ENCODE measurements around the gene SMIM29. TPM values are rescaled to one million over a fixed set of nuclear protein-coding genes. Genes with fewer than 3 reads are reported as not detected.

The SMIM29 gene
- total RNA-seq, 1 donor from 2014 or later, result 17.3 TPM

- DNase-seq (ENCODE audit: low spot score), result no peak
- peaks cover 61% of the 10 kb centered on the region for H3K4me1 Mint-ChIP-seq (ENCODE audit: low read depth)
- no peak overlapping the region for H3K4me3 Mint-ChIP-seq (ENCODE audit: low read depth)
- peaks cover 75% of the 10 kb centered on the region for H3K36me3 Mint-ChIP-seq (ENCODE audit: low read depth)
- no peaks in the 10 kb centered on the region for H3K27me3 Mint-ChIP-seq (ENCODE audit: low read depth)
- intact Hi-C loops (cut with micrococcal nuclease), result loop anchor here (10.0 kb wide), 1 partner anchor 513 kb away; the partner anchor contains the start of gene SNRPC
- H3K9me3 Mint-ChIP-seq, result no peaks in the 10 kb centered on the region
- peak overlapping the region; percentile 31 for H3K27ac Mint-ChIP-seq
Observed at GRCh38 chr6:34241351-34242215, 7.2 kb downstream of the SMIM29 start.

- Mint-ChIP-seq H3K9me3 (no peaks in the 10 kb centered on the region), H3K27ac (peak overlapping the region; percentile 50), H3K36me3 (ENCODE audit: low read depth) (peaks cover 67% of the 10 kb centered on the region), H3K4me3 (ENCODE audit: low read depth) (peak overlapping the region; percentile 19), H3K27me3 (ENCODE audit: low read depth) (no peaks in the 10 kb centered on the region), H3K4me1 (ENCODE audit: low read depth) (peaks cover 58% of the 10 kb centered on the region)
- intact Hi-C loops (cut with micrococcal nuclease), result loop anchor here (10.0 kb wide), 1 partner anchor 514 kb away; the partner anchor contains the start of gene SNRPC
- DNase-seq (ENCODE audit: low spot score), result no peak
Observed at GRCh38 chr6:34240329-34241248, 8.2 kb downstream of the SMIM29 start.

GRCh38 chr6:34239893-34240292 lies 8.9 kb downstream of the SMIM29 start:
- Mint-ChIP-seq H3K9me3 (no peaks in the 10 kb centered on the region), H3K36me3 (ENCODE audit: low read depth) (peaks cover 60% of the 10 kb centered on the region), H3K27ac (peak overlapping the region; percentile 50), H3K4me3 (ENCODE audit: low read depth) (peak overlapping the region; percentile 19), H3K27me3 (ENCODE audit: low read depth) (no peaks in the 10 kb centered on the region), H3K4me1 (ENCODE audit: low read depth) (peaks cover 56% of the 10 kb centered on the region)
- DNase-seq (ENCODE audit: low spot score), result no peak
- intact Hi-C loops (cut with micrococcal nuclease), result loop anchor here (5.0 to 10.0 kb wide), 3 partner anchors 43 to 515 kb away; partner anchors contain the start of gene SNRPC

- Mint-ChIP-seq H3K4me3 (ENCODE audit: low read depth) (peak overlapping the region; percentile 91), H3K4me1 (ENCODE audit: low read depth) (peaks cover 55% of the 10 kb centered on the region), H3K9me3 (no peaks in the 10 kb centered on the region), H3K36me3 (ENCODE audit: low read depth) (peaks cover 56% of the 10 kb centered on the region), H3K27ac (peak overlapping the region; percentile 55), H3K27me3 (ENCODE audit: low read depth) (no peaks in the 10 kb centered on the region)
- no peak for DNase-seq (ENCODE audit: low spot score)
- intact Hi-C loops (cut with micrococcal nuclease), result loop anchor here (5.0 kb wide), 2 partner anchors 42 to 57 kb away; no protein-coding TSS in a partner anchor
Observed at GRCh38 chr6:34239500-34239825, 9.3 kb downstream of the SMIM29 start.

- H3K9me3 Mint-ChIP-seq, result no peaks in the 10 kb centered on the region
- H3K27ac Mint-ChIP-seq, result peak overlapping the region; percentile 86
- no peaks in the 10 kb centered on the region for H3K27me3 Mint-ChIP-seq (ENCODE audit: low read depth)
- DNase-seq (ENCODE audit: low spot score), result no peak
- intact Hi-C loops (cut with micrococcal nuclease), result loop anchor here (5.0 kb wide), 2 partner anchors 42 to 57 kb away; no protein-coding TSS in a partner anchor
- peaks cover 58% of the 10 kb centered on the region for H3K4me1 Mint-ChIP-seq (ENCODE audit: low read depth)
- peaks cover 53% of the 10 kb centered on the region for H3K36me3 Mint-ChIP-seq (ENCODE audit: low read depth)
- H3K4me3 Mint-ChIP-seq (ENCODE audit: low read depth), result peak overlapping the region; percentile 91
Observed at GRCh38 chr6:34238585-34239499, 10.0 kb downstream of the SMIM29 start.

GRCh38 chr6:34237722-34238584 lies 10.9 kb downstream of the SMIM29 start:
- H3K4me3 Mint-ChIP-seq (ENCODE audit: low read depth), result peak overlapping the region; percentile 91
- peak overlapping the region; percentile 94 for H3K27ac Mint-ChIP-seq
- H3K27me3 Mint-ChIP-seq (ENCODE audit: low read depth), result no peaks in the 10 kb centered on the region
- H3K9me3 Mint-ChIP-seq, result no peaks in the 10 kb centered on the region
- H3K4me1 Mint-ChIP-seq (ENCODE audit: low read depth), result peaks cover 50% of the 10 kb centered on the region
- peak; percentile 75 for DNase-seq (ENCODE audit: low spot score)
- intact Hi-C loops (cut with micrococcal nuclease), result loop anchor here (5.0 kb wide), 2 partner anchors 41 to 56 kb away; no protein-coding TSS in a partner anchor
- peaks cover 44% of the 10 kb centered on the region for H3K36me3 Mint-ChIP-seq (ENCODE audit: low read depth)

GRCh38 chr6:34237316-34237721 lies 11.5 kb downstream of the SMIM29 start:
- Mint-ChIP-seq H3K27me3 (ENCODE audit: low read depth) (no peaks in the 10 kb centered on the region), H3K4me3 (ENCODE audit: low read depth) (no peak overlapping the region), H3K9me3 (no peaks in the 10 kb centered on the region), H3K36me3 (ENCODE audit: low read depth) (peaks cover 38% of the 10 kb centered on the region), H3K4me1 (ENCODE audit: low read depth) (peaks cover 43% of the 10 kb centered on the region), H3K27ac (no peak overlapping the region)
- intact Hi-C loops (cut with micrococcal nuclease), result loop anchor here (5.0 kb wide), 2 partner anchors 40 to 55 kb away; no protein-coding TSS in a partner anchor
- no peak for DNase-seq (ENCODE audit: low spot score)

- peak within 1 kb of the TSS; percentile 94 for H3K27ac Mint-ChIP-seq
- DNase-seq (ENCODE audit: low spot score), result peak; percentile 83
- no peaks in the 10 kb centered on the region for H3K27me3 Mint-ChIP-seq (ENCODE audit: low read depth)
- peaks cover 31% of the 10 kb centered on the region for H3K36me3 Mint-ChIP-seq (ENCODE audit: low read depth)
- H3K9me3 Mint-ChIP-seq, result no peaks in the 10 kb centered on the region
- intact Hi-C loops (cut with micrococcal nuclease), result loop anchor here (1.0 to 5.0 kb wide), 4 partner anchors 12 to 54 kb away; partner anchors contain the start of gene SMIM29
- H3K4me1 Mint-ChIP-seq (ENCODE audit: low read depth), result peaks cover 37% of the 10 kb centered on the region
- peak within 1 kb of the TSS; percentile 86 for H3K4me3 Mint-ChIP-seq (ENCODE audit: low read depth)
Observed at GRCh38 chr6:34236443-34237315, 12.1 kb downstream of the SMIM29 start, which contains the start of gene HMGA1. TSS of gene HMGA1 (plus strand) at chr6:34236873. CDS start at chr6:34240781, 3,908 bp downstream.

GRCh38 chr6:34236131-34236442 lies 12.7 kb downstream of the SMIM29 start:
- Mint-ChIP-seq H3K27me3 (ENCODE audit: low read depth) (no peaks in the 10 kb centered on the region), H3K9me3 (no peaks in the 10 kb centered on the region), H3K4me3 (ENCODE audit: low read depth) (peak overlapping the region; percentile 83), H3K27ac (peak overlapping the region; percentile 94), H3K36me3 (ENCODE audit: low read depth) (peaks cover 25% of the 10 kb centered on the region), H3K4me1 (ENCODE audit: low read depth) (peaks cover 32% of the 10 kb centered on the region)
- no peak for DNase-seq (ENCODE audit: low spot score)
- intact Hi-C loops (cut with micrococcal nuclease), result loop anchor here (1.0 to 5.0 kb wide), 4 partner anchors 12 to 54 kb away; partner anchors contain the start of gene SMIM29

- Mint-ChIP-seq H3K4me1 (ENCODE audit: low read depth) (peaks cover 30% of the 10 kb centered on the region), H3K9me3 (no peaks in the 10 kb centered on the region), H3K4me3 (ENCODE audit: low read depth) (peak overlapping the region; percentile 83), H3K36me3 (ENCODE audit: low read depth) (peaks cover 20% of the 10 kb centered on the region), H3K27ac (peak overlapping the region; percentile 94), H3K27me3 (ENCODE audit: low read depth) (no peaks in the 10 kb centered on the region)
- peak; percentile 48 for DNase-seq (ENCODE audit: low spot score)
- intact Hi-C loops (cut with micrococcal nuclease), result loop anchor here (1.0 to 5.0 kb wide), 4 partner anchors 11 to 53 kb away; partner anchors contain the start of gene SMIM29
Observed at GRCh38 chr6:34235307-34236130, 13.3 kb downstream of the SMIM29 start.
